Activated CD4-positive, CD25-positive, alpha-beta regulatory T cell treated with anti-CD3 and anti-CD28 coated beads, Interleukin-2, amount 50 U/mL, for 16 hours (primary cell): ENCODE results near the gene C17orf100.

Experiments
- DNase-seq: peaks from one replicate; pipeline ENCODE4 v3.0.0-alpha.2; 2020; ENCODE audit warnings: low read depth, low spot score

The C17orf100 gene

GRCh38 chr17:6669479-6670212, 18.1 kb downstream of the C17orf100 start:
- no peak for DNase-seq

GRCh38 chr17:6670571-6670970, 19.0 kb downstream of the C17orf100 start:
- no peak for DNase-seq

- DNase-seq: no peak
These were observed 19.4 kb downstream of the C17orf100 start for GRCh38 chr17:6670999-6671398.

GRCh38 chr17:6671431-6671830, 19.9 kb downstream of the C17orf100 start:
- no peak for DNase-seq

DNA sequence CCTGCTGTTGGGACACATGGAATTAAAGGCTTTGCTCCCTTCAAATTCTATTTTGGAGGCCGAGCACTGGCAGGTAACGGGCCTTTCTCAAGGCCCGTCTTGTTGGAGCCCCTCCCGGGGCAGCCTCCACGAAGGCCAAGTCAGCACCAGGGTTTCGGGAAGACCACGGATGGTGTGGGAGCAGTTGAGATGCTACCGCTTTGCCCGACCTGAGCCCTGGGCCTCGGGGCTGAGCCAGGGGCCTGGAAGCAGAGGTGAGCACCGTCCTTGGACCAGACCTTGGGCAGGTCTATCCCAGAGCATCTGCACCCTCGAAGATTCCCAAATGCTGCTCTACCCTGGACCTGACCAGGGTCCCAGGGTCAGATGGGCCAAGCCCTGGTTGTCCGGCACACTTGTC, 23.0 kb downstream of the C17orf100 start:
- no peak for DNase-seq

DNA sequence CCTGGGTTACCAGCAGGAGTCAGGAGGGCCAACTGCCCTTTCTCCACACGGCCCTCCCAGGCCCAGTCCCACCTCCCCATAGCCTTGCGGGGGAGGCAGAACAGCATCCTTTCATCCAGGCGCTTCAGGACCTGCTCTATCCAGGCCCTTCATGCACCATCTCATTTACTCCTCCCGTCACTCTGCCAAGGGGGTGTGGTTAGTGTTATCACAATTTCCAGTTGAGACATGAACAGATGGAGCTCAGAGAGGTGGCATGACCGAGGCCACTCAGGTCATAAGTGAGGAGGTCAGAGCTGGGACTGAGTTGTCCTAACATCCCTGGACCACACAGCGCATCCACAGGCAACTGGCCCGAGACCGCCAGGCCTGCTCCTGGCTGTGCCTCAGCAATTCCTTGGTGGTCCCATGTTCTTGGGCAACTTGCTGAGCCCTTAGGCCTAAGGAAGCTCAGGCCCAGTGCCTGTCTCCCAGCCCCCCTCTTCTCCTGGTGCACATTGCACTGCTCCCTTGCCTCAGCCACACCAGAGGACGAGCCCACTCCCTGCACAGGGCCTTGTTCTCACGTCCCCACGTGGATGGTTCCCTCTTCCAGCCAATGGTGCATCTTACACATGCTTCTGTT, 23.8 kb downstream of the C17orf100 start:
- no peak for DNase-seq

GRCh38 chr17:6676802-6677157, 25.2 kb downstream of the C17orf100 start:
- no peak for DNase-seq

GRCh38 chr17:6677158-6677831, 25.7 kb downstream of the C17orf100 start:
- no peak for DNase-seq

- DNase-seq: no peak
These were observed 26.4 kb downstream of the C17orf100 start for GRCh38 chr17:6677946-6678345.

DNA sequence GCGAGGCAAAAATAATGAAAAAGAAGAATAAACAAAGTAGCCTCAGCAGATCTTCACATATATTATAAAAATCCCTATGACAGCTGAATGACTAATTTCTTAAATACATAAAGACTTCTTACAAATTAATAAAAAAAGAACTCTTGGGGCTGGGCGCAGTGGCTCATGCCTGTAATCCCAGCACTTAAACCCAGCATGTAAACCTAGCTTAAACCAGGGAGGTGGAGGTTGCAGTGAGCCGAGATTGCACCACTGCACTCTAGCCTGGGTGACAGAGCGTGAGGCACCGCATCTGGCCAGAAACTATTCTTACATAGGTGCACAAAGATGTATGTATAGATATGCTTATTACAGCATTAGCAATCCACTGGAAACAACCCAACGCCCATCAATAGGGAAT, 27.7 kb downstream of the C17orf100 start:
- DNase-seq: no peak

DNA sequence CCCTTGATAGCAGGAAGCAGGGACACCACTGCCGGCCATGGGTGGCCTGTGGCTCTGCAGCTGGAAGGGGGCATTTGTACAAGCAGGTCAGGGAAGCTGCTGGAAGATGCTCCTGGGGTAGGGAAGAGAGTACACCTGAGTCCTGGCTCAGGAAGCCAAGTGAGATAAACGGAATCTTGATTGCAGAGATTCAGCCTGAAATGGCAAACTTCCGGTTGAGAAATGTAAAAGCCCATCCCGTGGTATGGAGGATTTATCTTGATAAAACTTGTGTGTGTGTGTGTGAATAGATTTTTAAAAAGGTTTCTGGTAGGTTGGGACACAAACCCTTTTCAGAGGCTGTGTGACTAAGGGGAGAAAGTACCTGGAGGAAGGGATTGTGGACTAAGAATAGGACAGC, 29.6 kb downstream of the C17orf100 start:
- DNase-seq: no peak

- DNase-seq: no peak
These were observed 30.1 kb downstream of the C17orf100 start for GRCh38 chr17:6681671-6682070.

DNA sequence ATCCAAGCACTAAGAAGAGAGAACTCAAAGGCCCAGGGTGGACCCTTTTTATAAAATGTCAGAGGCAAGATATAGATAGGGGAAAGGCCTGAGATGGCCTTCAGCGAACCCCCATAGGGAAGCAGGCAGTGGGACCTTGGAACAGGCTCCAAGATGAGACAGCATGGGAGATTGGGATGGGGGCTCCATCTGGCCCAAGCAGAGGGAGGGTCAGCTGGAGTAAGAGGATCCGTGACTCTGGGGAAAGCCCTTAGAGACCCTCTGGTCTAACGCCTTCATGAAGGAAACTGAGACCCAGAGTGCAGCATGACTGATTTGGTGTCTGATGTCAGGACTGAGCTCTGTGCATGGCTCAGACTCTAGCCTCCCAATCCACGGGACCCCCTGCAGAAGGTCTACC, 30.8 kb downstream of the C17orf100 start:
- no peak for DNase-seq

DNA sequence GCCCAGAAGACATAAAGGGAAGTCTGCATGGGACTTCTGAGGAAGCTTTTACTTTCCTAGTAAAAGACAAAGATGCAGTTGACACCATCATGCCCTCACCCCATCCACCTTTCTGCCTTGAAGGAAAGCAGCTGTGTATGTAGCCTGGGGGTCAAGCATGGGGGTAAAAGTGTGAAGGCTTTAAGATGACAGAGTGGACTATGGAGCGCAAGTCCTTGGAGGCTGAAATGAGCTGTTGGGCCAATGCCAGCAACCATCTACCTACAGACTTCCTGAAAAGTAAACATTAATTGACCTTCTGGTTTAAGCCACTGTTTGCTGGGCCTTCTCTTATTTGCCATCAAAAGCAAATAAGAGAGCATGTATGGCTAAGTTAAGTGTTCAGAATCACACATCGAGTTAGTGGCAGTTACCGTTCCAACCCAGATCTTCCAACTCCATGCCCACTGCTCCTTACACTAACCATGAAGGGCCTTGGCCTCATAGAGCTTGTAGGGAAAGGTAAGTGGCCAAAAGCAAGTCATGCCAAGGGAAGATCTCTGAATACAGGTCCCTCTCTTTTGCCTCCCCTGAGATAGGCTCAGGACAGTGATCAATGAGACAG, 31.6 kb downstream of the C17orf100 start:
- no peak for DNase-seq

- no peak for DNase-seq
These were observed 32.3 kb downstream of the C17orf100 start for GRCh38 chr17:6683730-6684459.

DNA sequence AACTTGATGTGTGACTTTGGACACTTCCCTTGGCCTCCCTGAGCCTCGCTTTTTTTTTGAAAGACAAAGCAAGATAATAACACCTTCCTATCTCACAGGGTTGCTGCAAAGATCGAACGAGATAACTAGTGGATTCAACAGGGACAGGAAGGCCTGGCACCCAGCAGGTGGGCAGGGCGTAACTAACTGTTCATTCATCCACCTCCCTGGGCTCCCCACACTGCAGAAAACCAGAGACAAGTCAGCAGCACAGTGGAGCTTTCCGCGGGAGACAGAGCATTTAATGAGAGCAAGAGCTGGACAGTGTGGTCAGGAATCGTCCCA, 32.9 kb downstream of the C17orf100 start:
- DNase-seq: no peak

- no peak for DNase-seq
These were observed 33.6 kb downstream of the C17orf100 start for GRCh38 chr17:6684881-6685767.

- DNase-seq: no peak
These were observed 34.5 kb downstream of the C17orf100 start for GRCh38 chr17:6686026-6686425.

DNA sequence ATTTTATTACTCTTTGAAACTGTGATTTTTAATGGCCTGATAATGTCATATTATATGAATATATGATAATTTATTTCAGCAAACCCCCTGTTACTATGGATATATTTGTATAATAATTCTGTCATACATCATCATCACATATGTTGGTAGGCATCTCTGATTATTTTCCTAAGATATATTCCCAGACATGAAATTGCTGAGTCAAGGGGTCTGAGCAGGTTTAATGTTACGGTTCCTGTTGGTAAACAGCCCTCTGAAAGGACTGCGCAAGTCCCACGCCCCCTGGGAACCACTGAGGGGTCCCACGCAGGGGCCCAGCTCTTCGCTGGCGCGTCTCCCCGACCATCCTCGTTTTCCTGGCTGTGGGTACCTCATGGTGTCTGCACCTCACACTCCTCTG, 37.4 kb downstream of the C17orf100 start:
- no peak for DNase-seq

- DNase-seq: no peak
These were observed 39.1 kb downstream of the C17orf100 start for GRCh38 chr17:6690641-6691040.

GRCh38 chr17:6691546-6691945, 40.0 kb downstream of the C17orf100 start:
- no peak for DNase-seq
